GM13976 (cell line): Measurements from ENCODE around the gene KCNQ1.

ENCODE experiments used
- DNase-seq: peaks from one replicate; pipeline ENCODE4 v3.0.0; 2012; ENCODE audit warnings: low spot score
- CTCF ChIP-seq: IDR thresholded peaks from 2 replicates; pipeline ENCODE4 v1.5.1; 2012; ENCODE audit warnings: borderline replicate concordance, mild to moderate bottlenecking; ENCODE audit not compliant: insufficient read depth; ENCODE audit errors: extremely low read depth, missing control alignments, control extremely low read depth
- in situ Hi-C: fragments of 300-500 bp; cut with MboI; formaldehyde crosslinking; loops from one replicate; pipeline ENCODE4 v1.12.0; 2022; ENCODE audit warnings: low sequenced_read_pairs, mixed read lengths, inconsistent platforms; ENCODE audit not compliant: unreplicated experiment

Gene KCNQ1

GRCh38 chr11:2574043-2574552 is 129.3 kb downstream of the KCNQ1 start:
- TF ChIP-seq CTCF = no peak
- in situ Hi-C loops = loop anchor here (25.0 kb wide), 1 partner anchor 188 kb away; no protein-coding TSS in a partner anchor
- no peak for DNase-seq

- in situ Hi-C loops = loop anchor here (25.0 kb wide), 1 partner anchor 187 kb away; no protein-coding TSS in a partner anchor
- no peak for TF ChIP-seq CTCF
- DNase-seq = no peak
These were observed 130.0 kb downstream of the KCNQ1 start for GRCh38 chr11:2574553-2575535.

- no peak for TF ChIP-seq CTCF
- DNase-seq = no peak
- in situ Hi-C loops = no loop called here
These were observed 130.8 kb downstream of the KCNQ1 start for GRCh38 chr11:2575591-2576051.

GRCh38 chr11:2576111-2576510 is 131.3 kb downstream of the KCNQ1 start:
- no peak for DNase-seq
- in situ Hi-C loops = no loop called here
- TF ChIP-seq CTCF = no peak

- in situ Hi-C loops = no loop called here
- DNase-seq = no peak
- TF ChIP-seq CTCF = no peak
These were observed 131.7 kb downstream of the KCNQ1 start for GRCh38 chr11:2576549-2576948.

- DNase-seq = no peak
- in situ Hi-C loops = no loop called here
- no peak for TF ChIP-seq CTCF
These were observed 132.5 kb downstream of the KCNQ1 start for GRCh38 chr11:2577031-2577990.
